ENCODE results near the gene MKRN2OS. TPM values are rescaled to one million over a fixed set of nuclear protein-coding genes. Genes with fewer than 3 reads are reported as not detected.
"Not testable (repeated sequence)": the region's sequence is repeated elsewhere in the genome, so short reads cannot be mapped to it uniquely, and the experiment has no call there.

The MKRN2OS gene
- total RNA-seq, 2 experiments from 2014 or later = not detected

GRCh38 chr3:12553921-12554391 is 8.7 kb upstream of the MKRN2OS start:
- Mint-ChIP-seq H3K27ac (no peak overlapping the region), H3K9me3 (no peaks in the 10 kb centered on the region), H3K36me3 (ENCODE audit: low read depth) (peaks cover 12% of the 10 kb centered on the region), H3K27me3 (peaks cover 45% of the 10 kb centered on the region), H3K4me3 (peak overlapping the region; percentile 71), H3K4me1 (ENCODE audit: low read depth) (peaks cover 39% of the 10 kb centered on the region)
- peaks cover 17 to 27% of the 10 kb centered on the region in 2 experiments for H3K27me3 ChIP-seq (ENCODE audit: control insufficient read depth in 1 of 2, insufficient read depth in 2 of 2, low read length in 2 of 2)
- H3K4me3 ChIP-seq (ENCODE audit: low read length) = peak overlapping the region; percentile 46
- CTCF ChIA-PET = interaction anchor here (0.9 to 1.4 kb wide), 2 partner anchors 13 kb away, joined by 3 read pairs; no protein-coding TSS in a partner anchor
- POLR2A ChIA-PET = interaction anchor here (1.3 to 2.2 kb wide), 2 partner anchors 70 to 110 kb away, joined by 6 to 9 read pairs; partner anchors contain the start of genes RAF1 and TSEN2
- DNase-seq = peak in 4 of 14 experiments; percentile 3 to 42 (median 20)
- no peak for TF ChIP-seq CTCF (IDR thresholded peaks at IDR 0.05)
- H3K27ac ChIP-seq (ENCODE audit: low read depth in 1 of 2, low read length in 2 of 2) = no peak overlapping the region
- no peak for ATAC-seq (ENCODE audit: poor library complexity)
- H3K4me1 ChIP-seq (ENCODE audit: insufficient read depth, low read length) = peaks cover 26% of the 10 kb centered on the region
- intact Hi-C loops (cut with DNase I, micrococcal nuclease) = loop anchor here in 1 of 2 experiments (10.0 kb wide), 3 partner anchors 281 to 1279 kb away; partner anchors contain the start of gene ATG7
- no peaks in the 10 kb centered on the region for H3K36me3 ChIP-seq (ENCODE audit: insufficient read depth, low read length)
- H3K9me3 ChIP-seq (ENCODE audit: control insufficient read depth in 1 of 2, insufficient read depth in 1 of 2, low read length in 2 of 2) = peaks cover 0 to 10% of the 10 kb centered on the region in 2 experiments

GRCh38 chr3:12549971-12550760 is 4.9 kb upstream of the MKRN2OS start:
- H3K9me3 Mint-ChIP-seq = no peaks in the 10 kb centered on the region
- intact Hi-C loops (cut with DNase I, micrococcal nuclease) = loop anchor here in 1 of 2 experiments (10.0 kb wide), 3 partner anchors 285 to 1275 kb away; partner anchors contain the start of gene ATG7
- TF ChIP-seq CTCF (IDR thresholded peaks at IDR 0.05) = no peak
- peaks cover 8% of the 10 kb centered on the region for H3K4me1 Mint-ChIP-seq (ENCODE audit: low read depth)
- H3K4me3 Mint-ChIP-seq = no peak overlapping the region
- Histone ChIP-seq H3K4me1 (ENCODE audit: insufficient read depth, low read length) (peaks cover 7% of the 10 kb centered on the region), H3K4me3 (ENCODE audit: low read length) (no peak overlapping the region), H3K9me3 (ENCODE audit: control insufficient read depth in 1 of 2, insufficient read depth in 1 of 2, low read length in 2 of 2) (peaks cover 0 to 10% of the 10 kb centered on the region in 2 experiments), H3K36me3 (ENCODE audit: insufficient read depth, low read length) (no peaks in the 10 kb centered on the region), H3K27me3 (ENCODE audit: control insufficient read depth in 1 of 2, insufficient read depth in 2 of 2, low read length in 2 of 2) (peaks cover 14 to 20% of the 10 kb centered on the region in 2 experiments), H3K27ac (ENCODE audit: low read depth in 1 of 2, low read length in 2 of 2) (no peak overlapping the region)
- ATAC-seq (ENCODE audit: poor library complexity) (no peak), DNase-seq (no peak)
- H3K36me3 Mint-ChIP-seq (ENCODE audit: low read depth) = no peaks in the 10 kb centered on the region
- CTCF ChIA-PET = interaction anchor here (0.9 kb wide), 1 partner anchor 71 kb away, joined by 3 read pairs; no protein-coding TSS in a partner anchor
- no peak overlapping the region for H3K27ac Mint-ChIP-seq
- peaks cover 30% of the 10 kb centered on the region for H3K27me3 Mint-ChIP-seq
- POLR2A ChIA-PET = no interaction called here

GRCh38 chr3:12544652-12545472 is 437 bp downstream of the MKRN2OS start:
- Histone ChIP-seq H3K4me1 (ENCODE audit: insufficient read depth, low read length) (no peaks in the 10 kb centered on the region), H3K36me3 (ENCODE audit: insufficient read depth, low read length) (peaks cover 2% of the 10 kb centered on the region), H3K9me3 (ENCODE audit: control insufficient read depth in 1 of 2, insufficient read depth in 1 of 2, low read length in 2 of 2) (no peaks in the 10 kb centered on the region), H3K27ac (ENCODE audit: low read depth in 1 of 2, low read length in 2 of 2) (no peak overlapping the region), H3K27me3 (ENCODE audit: control insufficient read depth in 1 of 2, insufficient read depth in 2 of 2, low read length in 2 of 2) (no peaks in the 10 kb centered on the region), H3K4me3 (ENCODE audit: low read length) (no peak overlapping the region)
- Mint-ChIP-seq H3K9me3 (no peaks in the 10 kb centered on the region), H3K27me3 (peaks cover 2% of the 10 kb centered on the region), H3K36me3 (ENCODE audit: low read depth) (no peaks in the 10 kb centered on the region), H3K27ac (no peak overlapping the region), H3K4me3 (no peak overlapping the region), H3K4me1 (ENCODE audit: low read depth) (no peaks in the 10 kb centered on the region)
- DNase-seq = no peak
- ChIA-PET CTCF (no interaction called here), POLR2A (no interaction called here)
- intact Hi-C loops (cut with DNase I, micrococcal nuclease) = no loop called here
- TF ChIP-seq CTCF (IDR thresholded peaks at IDR 0.05) = no peak
- ATAC-seq (ENCODE audit: poor library complexity) = no peak

- POLR2A ChIA-PET; H3K36me3 Mint-ChIP-seq (ENCODE audit: low read depth); H3K36me3 ChIP-seq (ENCODE audit: insufficient read depth, low read length); H3K9me3 ChIP-seq (ENCODE audit: control insufficient read depth in 1 of 2, insufficient read depth in 1 of 2, low read length in 2 of 2); H3K4me3 ChIP-seq (ENCODE audit: low read length); H3K27ac ChIP-seq (ENCODE audit: low read depth in 1 of 2, low read length in 2 of 2); DNase-seq; ATAC-seq (ENCODE audit: poor library complexity); H3K27me3 Mint-ChIP-seq; H3K27ac Mint-ChIP-seq; intact Hi-C loops (cut with DNase I, micrococcal nuclease); H3K27me3 ChIP-seq (ENCODE audit: control insufficient read depth in 1 of 2, insufficient read depth in 2 of 2, low read length in 2 of 2); H3K4me1 ChIP-seq (ENCODE audit: insufficient read depth, low read length); H3K9me3 Mint-ChIP-seq; CTCF ChIA-PET; H3K4me1 Mint-ChIP-seq (ENCODE audit: low read depth); H3K4me3 Mint-ChIP-seq: not testable (repeated sequence)
Observed at GRCh38 chr3:12543497-12543896, 1.8 kb downstream of the MKRN2OS start.

Measured in CD4-positive, alpha-beta T cell (primary cell).